ENCODE data around the gene PNPLA8.

- TF ChIP-seq CTCF (conservative IDR thresholded peaks at IDR 0.05; ENCODE audit: low read length) (no peak), EZH2phosphoT487 (IDR thresholded peaks at IDR 0.05; ENCODE audit: borderline replicate concordance) (no peak)
Measured at GRCh38 chr7:108467391-108467790, 58.5 kb downstream of the PNPLA8 start.

Data from Loucy (cell line).